HCT116 (cell line): ENCODE results near the gene BAIAP2L1. TPM values are rescaled to one million over a fixed set of nuclear protein-coding genes. Genes with fewer than 3 reads are reported as not detected.

Experiments
- ATAC-seq: fragments of 200-7000 bp; cut with Tn5 transposase; 2 replicates; pipeline ENCODE4 v1.9.1; 2020; ENCODE audit warnings: mild to moderate bottlenecking, moderate library complexity
- BruUV-seq: library from RNA; stranded (reverse); fragments of 400-500 nt; replicated peaks from 2 replicates; lab custom pipeline; 2021; lab: Mats Ljungman, UMichigan
- CTCF ChIA-PET: fragments of 300-600 bp; sonication (Branson Sonifier 250); formaldehyde crosslinking; loops from one replicate; lab custom pipeline; 2021; ENCODE audit warnings: antibody characterized with exemption; lab: Charles Lee
- POLR2A ChIA-PET: fragments of 300-600, 350-600 bp; sonication (Branson Sonifier 250); formaldehyde crosslinking; loops from one replicate; lab custom pipeline; 2021; ENCODE audit warnings: antibody characterized with exemption; lab: Charles Lee
- RAD21 ChIA-PET, 2 experiments: fragments of 300-600 bp; sonication (Branson Sonifier 250); formaldehyde crosslinking; loops; one replicate each; lab custom pipeline; 2023; ENCODE audit warnings: low total read pairs in 2 of 2; ENCODE audit not compliant: uncharacterized antibody in 2 of 2, unreplicated experiment in 2 of 2, low non-redundant PET in 1 of 2; lab: Charles Lee
- DNase-seq: peaks from one replicate; pipeline ENCODE4 v3.0.0-alpha.2; 2010; ENCODE audit warnings: low read depth, low spot score
- H2AFZ ChIP-seq: fragments of 200-600 bp; shearing (Covaris generic), sonication (generic); 2 replicates; pipeline ENCODE4 v1.6.1; 2017; ENCODE audit warnings: low read depth, mixed run types, mixed read lengths, antibody characterized with exemption, low read length; ENCODE audit not compliant: poor library complexity, severe bottlenecking
- H3K27ac ChIP-seq: 2 replicates; pipeline ENCODE4 v1.5.1; 2012; ENCODE audit warnings: low read depth, low read length
- H3K27me3 ChIP-seq: fragments of 200-600 bp; sonication (generic); 2 replicates; pipeline ENCODE4 v1.6.1; 2016; ENCODE audit warnings: mixed run types, low read length, mixed read lengths; ENCODE audit not compliant: insufficient read depth
- H3K36me3 ChIP-seq, 2 experiments: fragments of 200-500 bp in 1 of 2; fragments of 200-600 bp in 1 of 2; sonication (Bioruptor generic) in 1 of 2; sonication (generic) in 1 of 2; 2 replicates each; pipeline versions ENCODE4 v1.5.1 to v1.6.1; 2014 to 2016; ENCODE audit warnings: low read length in 2 of 2, inconsistent platforms in 1 of 2, mixed read lengths in 1 of 2, mixed run types in 1 of 2; ENCODE audit not compliant: insufficient read depth in 2 of 2, control insufficient read depth in 1 of 2
- H3K4me1 ChIP-seq, 2 experiments: fragments of 200-600 bp in 1 of 2; sonication (generic) in 1 of 2; 2 replicates each; pipeline versions ENCODE4 v1.5.1 to v1.6.1; 2012 to 2017; ENCODE audit warnings: low read length in 2 of 2, inconsistent platforms in 1 of 2, mild to moderate bottlenecking in 1 of 2, mixed read lengths in 1 of 2, mixed run types in 1 of 2, moderate library complexity in 1 of 2; ENCODE audit not compliant: insufficient read depth in 2 of 2, control insufficient read depth in 1 of 2
- H3K4me2 ChIP-seq: fragments of 200-600 bp; sonication (generic); 2 replicates; pipeline ENCODE4 v1.6.1; 2017; ENCODE audit warnings: mixed run types, low read length, mixed read lengths
- H3K4me3 ChIP-seq, 2 experiments: fragments of 200-600 bp in 1 of 2; sonication (generic) in 1 of 2; replicated peaks in 1 of 2; 2 replicates each; pipeline ENCODE4 v1.5.1; 2011 to 2016; ENCODE audit warnings: low read length in 2 of 2, control low read depth in 1 of 2, low read depth in 1 of 2, mild to moderate bottlenecking in 1 of 2, mixed read lengths in 1 of 2, mixed run types in 1 of 2
- H3K79me2 ChIP-seq: fragments of 200-600 bp; sonication (generic); 2 replicates; pipeline ENCODE4 v1.6.1; 2017; ENCODE audit warnings: mild to moderate bottlenecking, mixed run types, low read length, moderate library complexity, mixed read lengths; ENCODE audit not compliant: insufficient read depth
- H3K9ac ChIP-seq: fragments of 200-600 bp; sonication (generic); 2 replicates; pipeline ENCODE4 v1.6.1; 2016; ENCODE audit warnings: low read length, mixed read lengths
- H3K9me2 ChIP-seq: fragments of 200-600 bp; sonication (generic), shearing (Covaris generic); 2 replicates; pipeline ENCODE4 v1.6.1; 2017; ENCODE audit warnings: mixed run types, mild to moderate bottlenecking, moderate library complexity; ENCODE audit not compliant: insufficient read depth
- H3K9me3 ChIP-seq, 2 experiments: fragments of 200-500 bp in 1 of 2; fragments of 200-600 bp in 1 of 2; sonication (Bioruptor generic) in 1 of 2; sonication (generic) in 1 of 2; 2 replicates each; pipeline ENCODE4 v1.6.1; 2014 to 2017; ENCODE audit warnings: low read length in 2 of 2, mixed read lengths in 2 of 2, inconsistent platforms in 1 of 2, low read depth in 1 of 2, mild to moderate bottlenecking in 1 of 2, mixed run types in 1 of 2, moderate library complexity in 1 of 2; ENCODE audit not compliant: control insufficient read depth in 1 of 2, insufficient read depth in 1 of 2
- H4K20me1 ChIP-seq: fragments of 200-600 bp; sonication (generic), shearing (Covaris generic); 2 replicates; pipeline ENCODE4 v1.6.1; 2017; ENCODE audit warnings: mixed run types, mild to moderate bottlenecking, moderate library complexity; ENCODE audit not compliant: insufficient read depth
- CBX3 ChIP-seq: IDR thresholded peaks from 2 replicates; pipeline ENCODE4 v1.6.1; 2012; ENCODE audit warnings: low read depth
- CEBPB ChIP-seq: IDR thresholded peaks from 2 replicates; pipeline ENCODE4 v1.6.1; 2012; ENCODE audit warnings: low read depth
- EGR1 ChIP-seq: IDR thresholded peaks from 2 replicates; pipeline ENCODE4 v1.6.1; 2012; ENCODE audit warnings: low read depth
- ELF1 ChIP-seq: IDR thresholded peaks from 2 replicates; pipeline ENCODE4 v1.6.1; 2012; ENCODE audit warnings: low read depth, borderline replicate concordance
- EZH2 ChIP-seq: fragments of 200-600 bp; sonication (generic); IDR thresholded peaks from 2 replicates; pipeline ENCODE4 v1.6.1; 2017; ENCODE audit warnings: antibody characterized with exemption, mixed run types
- EZH2phosphoT487 ChIP-seq: fragments of 200-600 bp; IDR thresholded peaks from 2 replicates; pipeline ENCODE4 v1.6.1; 2018; ENCODE audit warnings: antibody characterized with exemption, borderline replicate concordance
- FOSL1 ChIP-seq: IDR thresholded peaks from 2 replicates; pipeline ENCODE4 v1.6.1; 2012; ENCODE audit warnings: low read depth
- POLR2A ChIP-seq: IDR thresholded peaks from 2 replicates; pipeline ENCODE4 v1.7.0; 2011; ENCODE audit warnings: borderline replicate concordance; ENCODE audit not compliant: insufficient read depth, insufficient read length; ENCODE audit errors: extremely low read depth
- POLR2AphosphoS5 ChIP-seq: IDR thresholded peaks from 2 replicates; pipeline ENCODE4 v1.6.1; 2011; ENCODE audit warnings: mild to moderate bottlenecking, low read depth, low read length, moderate library complexity
- SRF ChIP-seq: IDR thresholded peaks from 2 replicates; pipeline ENCODE4 v1.6.1; 2012; ENCODE audit warnings: low read depth
- TCF7L2 ChIP-seq: IDR thresholded peaks from 2 replicates; pipeline ENCODE4 v1.7.0; 2011; ENCODE audit warnings: borderline replicate concordance, inconsistent platforms; ENCODE audit not compliant: insufficient read depth, insufficient read length; ENCODE audit errors: extremely low read depth
- ZFX ChIP-seq: fragments of 450-650 bp; IDR thresholded peaks from 2 replicates; pipeline ENCODE4 v1.6.1; 2017
- intact Hi-C: fragments of 100-400 bp; cut with micrococcal nuclease; formaldehyde crosslinking; loops from 2 replicates; pipeline ENCODE4 v1.10.0; 2022
- total RNA-seq: library from RNA; stranded (reverse); gene quantifications from one replicate; pipeline ENCODE4 v1.2.1, GENCODE V29; 2021; ENCODE audit not compliant: unreplicated experiment
- TF ChIP-seq, protein P1 (sequence below): IDR thresholded peaks from 2 replicates; pipeline ENCODE4 v1.6.1; 2012

The BAIAP2L1 gene
- total RNA-seq, 1 experiment from 2014 or later: 61.2 TPM

DNA sequence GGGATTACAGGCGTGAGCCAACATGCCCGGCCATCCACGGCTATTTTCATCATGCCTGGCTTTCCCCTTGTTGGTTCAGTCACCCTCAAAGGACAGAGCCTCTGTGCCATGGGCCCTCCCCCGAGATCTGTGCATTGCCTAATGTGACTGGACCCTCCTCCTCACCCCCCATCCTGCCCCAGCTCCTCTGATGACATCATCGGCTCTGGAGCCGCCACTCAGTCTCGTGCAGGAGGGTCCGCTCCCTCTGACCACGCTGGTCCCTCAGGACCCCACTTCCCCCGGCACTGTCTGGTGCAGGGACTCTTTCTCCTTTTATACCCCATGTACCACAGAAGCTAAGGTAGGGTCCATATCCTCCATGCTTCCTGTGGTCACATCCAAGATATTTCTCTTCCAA lies 33.2 kb upstream of the BAIAP2L1 start:
- Histone ChIP-seq H4K20me1 (no peaks in the 10 kb centered on the region), H3K36me3 (no peaks in the 10 kb centered on the region), H3K4me2 (no peak overlapping the region), H3K9ac (no peak overlapping the region), H3K27ac (no peak overlapping the region), H3K4me3 (no peak overlapping the region), H3K9me3 (no peaks in the 10 kb centered on the region; a peak in 1 of 4 replicates), H3K79me2 (no peaks in the 10 kb centered on the region), H2AFZ (no peak overlapping the region), H3K27me3 (no peaks in the 10 kb centered on the region), H3K9me2 (no peaks in the 10 kb centered on the region), H3K4me1 (no peaks in the 10 kb centered on the region)
- ChIA-PET POLR2A (interaction anchor here (0.7 kb wide), 1 partner anchor 405 kb away, joined by 6 read pairs; no protein-coding TSS in a partner anchor), RAD21 (no interaction called here), CTCF (interaction anchor here (0.6 to 2.9 kb wide), 8 partner anchors 112 to 409 kb away, joined by 3 to 17 read pairs (median 4); no protein-coding TSS in a partner anchor)
- no peak for DNase-seq
- intact Hi-C loops: no loop called here
- BruUV-seq: no TSS peak
- ATAC-seq: no peak
- TF ChIP-seq FOSL1: no peak
- no peak for TF ChIP-seq ZFX
- TF ChIP-seq CEBPB: no peak
- TF ChIP-seq TCF7L2: no peak
- no peak for TF ChIP-seq EZH2
- TF ChIP-seq, protein P1, sequence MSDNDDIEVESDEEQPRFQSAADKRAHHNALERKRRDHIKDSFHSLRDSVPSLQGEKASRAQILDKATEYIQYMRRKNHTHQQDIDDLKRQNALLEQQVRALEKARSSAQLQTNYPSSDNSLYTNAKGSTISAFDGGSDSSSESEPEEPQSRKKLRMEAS: no peak
- TF ChIP-seq EZH2phosphoT487: no peak
- no peak for TF ChIP-seq CBX3
- no peak for TF ChIP-seq SRF
- TF ChIP-seq EGR1: no peak

DNA sequence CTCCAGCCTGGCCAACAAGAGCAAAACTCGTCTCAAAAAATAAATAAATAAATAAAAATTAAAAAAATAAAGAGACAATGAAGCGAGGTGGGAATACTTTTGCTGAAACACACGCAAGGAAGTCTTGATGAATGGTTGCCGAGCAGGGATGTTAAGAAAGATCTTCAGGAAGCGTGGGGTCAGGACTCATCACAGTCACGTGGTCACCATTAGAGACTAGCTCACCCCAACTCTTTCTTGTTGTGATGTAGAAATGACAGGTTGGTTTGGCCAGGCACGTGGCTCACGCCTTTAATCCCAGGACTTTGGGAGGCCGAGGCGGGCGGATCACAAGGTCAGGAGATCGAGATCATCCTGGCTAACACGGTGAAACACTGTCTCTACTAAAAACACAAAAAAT lies 28.9 kb upstream of the BAIAP2L1 start:
- ChIA-PET CTCF (interaction anchor here (1.7 to 1.9 kb wide), 2 partner anchors 316 to 402 kb away, joined by 5 to 8 read pairs; no protein-coding TSS in a partner anchor), POLR2A (no interaction called here), RAD21 (no interaction called here)
- Histone ChIP-seq H3K9me2 (no peaks in the 10 kb centered on the region), H2AFZ (no peak overlapping the region), H3K27ac (no peak overlapping the region), H4K20me1 (no peaks in the 10 kb centered on the region), H3K4me1 (no peaks in the 10 kb centered on the region), H3K9ac (no peak overlapping the region), H3K4me3 (no peak overlapping the region), H3K9me3 (no peaks in the 10 kb centered on the region), H3K79me2 (no peaks in the 10 kb centered on the region), H3K27me3 (no peaks in the 10 kb centered on the region), H3K4me2 (no peak overlapping the region), H3K36me3 (no peaks in the 10 kb centered on the region)
- ATAC-seq (no peak), DNase-seq (no peak)
- TF ChIP-seq ELF1: no peak
- TF ChIP-seq, protein P1: no peak
- TF ChIP-seq POLR2A: no peak
- TF ChIP-seq POLR2AphosphoS5: no peak
- intact Hi-C loops: no loop called here
- BruUV-seq: no TSS peak
